ENCODE measurements around the gene GRM1.

GRM1 gene

GRCh38 chr6:146367061-146367460 is 338.2 kb downstream of the GRM1 start:
- DNase-seq (ENCODE audit: low read depth in 2 of 2), result no peak

DNA sequence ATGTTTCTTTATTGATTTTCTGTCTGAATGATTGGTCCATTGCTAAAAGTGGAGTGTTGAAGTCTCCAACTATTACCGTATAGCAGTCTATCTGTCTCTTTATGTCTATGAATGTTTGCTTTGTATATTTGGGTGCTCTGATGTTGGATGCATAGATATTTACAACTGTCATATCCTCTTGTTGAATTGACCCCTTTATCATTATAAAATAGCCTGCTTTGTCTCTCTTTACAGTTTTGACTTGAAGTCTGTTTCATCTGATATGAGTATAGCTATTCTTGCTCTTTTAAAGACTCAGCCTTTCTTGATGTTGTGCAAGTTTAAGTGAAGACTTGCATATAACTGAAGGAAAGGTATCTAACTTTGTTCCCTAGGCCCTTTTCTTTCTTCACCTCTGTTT is 341.0 kb downstream of the GRM1 start:
- no peak for DNase-seq (ENCODE audit: low read depth in 2 of 2)

DNA sequence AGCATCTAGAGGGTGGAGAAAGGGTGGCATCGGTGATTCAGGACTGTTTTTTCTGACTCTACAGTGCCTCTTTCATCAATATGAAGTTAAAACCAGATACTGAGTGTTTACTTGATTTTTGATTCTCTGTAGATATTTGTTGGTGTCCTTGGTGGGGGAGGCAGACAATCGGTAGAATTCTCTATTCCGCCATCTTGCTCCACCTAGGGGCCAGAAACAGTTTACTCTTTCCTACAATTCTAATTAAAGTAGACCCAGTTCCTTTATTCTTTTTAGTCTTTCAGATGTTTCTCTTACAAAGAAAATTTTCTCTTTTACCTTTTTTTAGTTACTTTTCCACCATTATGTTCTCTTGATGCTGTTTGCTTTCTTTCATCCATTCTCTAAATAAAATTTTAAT is 352.6 kb downstream of the GRM1 start:
- no peak for DNase-seq (ENCODE audit: low read depth in 2 of 2)

DNA sequence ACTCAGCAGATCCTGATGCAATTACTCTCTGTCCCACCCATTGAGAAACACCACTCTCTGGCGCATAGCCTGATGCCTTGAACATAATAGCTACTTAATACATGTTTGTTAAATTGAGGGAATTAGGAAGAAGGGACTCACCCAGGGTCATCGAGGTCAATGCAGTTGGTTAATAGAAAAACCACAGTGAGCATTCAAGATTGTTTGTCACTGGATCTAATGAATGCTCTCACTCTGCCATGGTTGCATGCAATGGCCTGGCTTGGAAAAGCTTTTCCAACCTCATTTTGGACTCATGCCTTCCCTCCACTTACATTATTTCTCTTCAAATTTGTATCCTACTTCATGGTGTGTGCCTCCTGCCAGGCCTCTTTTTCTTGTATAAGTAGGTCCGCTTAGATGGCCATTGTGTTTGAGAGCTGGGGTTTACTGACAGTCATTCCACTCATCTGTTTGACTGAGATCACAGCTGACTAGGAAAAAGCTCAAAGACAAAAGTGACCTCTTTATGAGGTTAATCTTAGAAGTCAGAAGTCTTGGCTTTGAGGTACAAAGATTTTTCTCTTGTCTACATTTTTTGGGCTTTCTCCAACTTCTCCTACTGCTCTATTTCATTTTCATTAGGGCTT is 360.0 kb downstream of the GRM1 start:
- DNase-seq (ENCODE audit: low read depth in 2 of 2), result no peak

- DNase-seq (ENCODE audit: low read depth in 2 of 2), result no peak
Observed at GRCh38 chr6:146389740-146390139, 360.9 kb downstream of the GRM1 start.

DNA sequence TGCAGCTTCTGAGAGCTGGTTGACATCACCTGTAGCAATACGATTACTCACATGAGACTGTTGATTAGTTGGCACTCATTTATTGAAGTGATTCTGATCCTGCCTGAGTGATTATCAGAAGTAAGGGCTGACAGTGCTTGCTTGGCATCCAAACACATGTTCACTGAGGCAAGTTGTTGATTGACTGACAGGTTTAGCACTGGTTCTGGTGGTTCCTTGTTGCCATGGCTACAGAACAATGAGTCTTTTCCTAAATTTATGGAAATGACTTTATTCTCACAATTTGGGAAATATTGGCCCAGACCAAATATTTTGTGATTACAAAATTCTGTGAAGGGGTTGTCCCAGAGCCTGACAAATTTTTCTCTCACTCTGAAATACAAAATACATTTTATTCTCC is 368.8 kb downstream of the GRM1 start:
- DNase-seq (ENCODE audit: low read depth in 2 of 2), result no peak

- DNase-seq (ENCODE audit: low read depth in 2 of 2), result no peak
Observed at GRCh38 chr6:146402476-146402875, 373.6 kb downstream of the GRM1 start.

DNA sequence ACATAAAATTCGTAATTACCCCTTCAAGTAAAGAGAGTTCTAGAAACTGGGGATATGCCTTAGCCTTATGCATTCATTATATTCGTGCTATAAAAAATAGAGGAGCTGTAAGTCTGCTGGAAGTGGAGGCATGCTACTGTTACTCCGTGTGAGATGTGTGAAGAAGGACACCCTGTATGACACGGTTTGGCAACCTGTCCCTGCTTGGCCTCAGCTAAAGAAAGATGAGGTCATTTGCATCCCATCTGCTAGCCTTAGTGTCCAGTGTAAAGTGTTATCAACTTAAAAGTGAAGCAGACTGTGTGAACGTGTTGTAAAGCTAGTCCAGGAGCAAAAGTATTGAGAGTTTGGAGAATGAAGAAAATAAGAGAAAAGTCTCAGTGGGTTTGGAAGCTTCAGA is 379.7 kb downstream of the GRM1 start:
- no peak for DNase-seq (ENCODE audit: low read depth in 2 of 2)

DNA sequence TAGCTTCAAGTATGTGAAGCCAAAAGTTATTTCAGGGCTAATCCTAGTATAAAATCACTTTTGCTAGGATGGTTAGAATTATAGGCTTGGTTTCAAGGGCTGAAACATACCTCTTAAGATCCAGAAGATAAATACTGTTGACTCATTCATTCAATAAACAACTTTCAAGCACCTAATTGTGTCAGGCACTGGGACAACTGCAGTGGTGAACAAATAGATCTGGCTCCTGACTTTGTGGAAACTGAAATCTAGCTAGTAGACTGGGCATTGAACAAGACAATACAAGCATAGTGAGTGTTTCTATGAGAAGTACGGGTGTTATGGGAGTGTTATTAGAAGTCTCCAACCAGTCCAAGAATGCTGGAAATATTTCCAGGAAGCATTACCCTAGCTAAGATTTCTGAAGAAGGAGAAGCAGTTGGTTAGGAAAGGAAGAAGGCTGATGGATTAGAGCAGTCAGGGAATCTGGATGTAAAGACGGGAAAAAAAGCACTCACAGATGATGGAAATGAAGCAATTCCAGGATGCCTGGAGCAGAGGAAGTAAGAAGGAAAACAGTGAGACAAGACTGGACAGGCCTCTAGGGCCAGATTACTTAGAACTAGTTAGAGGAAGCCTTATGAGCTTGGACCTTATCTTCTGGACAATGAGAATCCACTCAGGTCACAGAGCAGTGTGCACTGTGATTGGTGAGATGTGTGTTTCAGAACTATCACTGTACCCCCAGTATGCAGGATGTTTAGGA is 382.2 kb downstream of the GRM1 start:
- no peak for DNase-seq (ENCODE audit: low read depth in 2 of 2)

DNA sequence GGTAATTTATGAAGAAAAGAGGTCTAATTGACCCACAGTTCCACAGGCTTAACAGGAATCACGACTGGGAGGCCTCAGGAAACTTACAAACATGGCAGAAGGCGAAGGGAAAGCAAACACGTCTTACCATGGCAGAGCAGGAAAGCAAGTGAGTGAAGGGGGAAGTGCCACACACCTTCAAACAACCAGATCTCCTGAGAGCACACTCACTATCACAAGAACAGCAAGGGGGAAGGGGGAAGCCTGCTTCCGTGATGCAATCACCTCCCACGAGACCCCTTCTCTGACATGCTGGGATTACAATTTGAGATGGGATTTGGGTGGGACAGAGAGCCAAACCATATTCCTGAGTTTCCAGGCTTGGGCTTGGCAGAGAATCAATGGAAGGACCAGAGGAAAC is 390.7 kb downstream of the GRM1 start:
- DNase-seq (ENCODE audit: low read depth in 2 of 2), result no peak

DNA sequence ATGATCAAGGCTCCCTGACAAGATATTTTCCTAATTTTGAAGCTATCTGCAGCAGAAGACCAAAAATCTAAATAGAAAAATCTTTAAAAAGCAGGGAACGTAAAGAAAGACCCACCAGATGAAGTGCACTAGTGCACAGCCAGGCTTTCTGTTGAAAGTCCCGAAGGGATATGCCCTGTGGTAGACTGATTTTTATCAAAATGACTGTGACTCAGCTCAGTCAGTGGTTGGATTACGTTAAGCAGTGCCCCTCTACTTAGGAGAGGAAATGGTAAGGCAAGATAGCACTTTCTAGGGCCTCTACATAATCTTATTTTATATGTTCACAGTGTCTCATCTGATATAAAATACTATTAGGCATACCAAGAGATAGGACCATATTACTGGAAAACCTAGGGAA is 391.4 kb downstream of the GRM1 start:
- no peak for DNase-seq (ENCODE audit: low read depth in 2 of 2)

DNA sequence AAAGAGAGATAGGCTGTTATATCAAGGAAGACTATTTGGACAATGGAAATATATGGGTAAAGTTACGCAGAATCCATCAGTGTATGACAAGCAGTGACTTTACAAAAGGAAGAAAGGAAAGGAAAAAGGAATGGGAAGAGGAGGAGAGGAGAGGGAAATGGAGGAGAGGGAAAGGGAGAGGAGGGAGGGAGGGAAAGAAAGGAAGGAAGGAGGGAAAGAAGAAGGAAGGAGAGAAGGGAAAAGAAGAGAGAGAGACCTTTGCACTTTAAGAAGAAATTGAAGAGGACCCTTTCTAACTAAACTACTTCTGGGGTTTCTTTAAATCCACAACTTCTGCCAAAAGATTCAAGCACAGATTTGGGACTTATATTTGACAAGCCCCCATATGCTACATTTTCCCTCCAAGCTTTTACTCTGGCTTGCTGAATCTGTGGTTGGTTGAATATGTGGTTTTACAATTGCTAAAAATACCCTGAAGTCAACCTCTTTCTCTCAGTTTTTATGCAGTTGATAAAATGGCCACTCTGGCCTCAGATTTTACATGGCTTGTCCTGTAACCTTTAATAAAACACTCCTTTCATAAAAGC is 394.0 kb downstream of the GRM1 start:
- no peak for DNase-seq (ENCODE audit: low read depth in 2 of 2)

DNA sequence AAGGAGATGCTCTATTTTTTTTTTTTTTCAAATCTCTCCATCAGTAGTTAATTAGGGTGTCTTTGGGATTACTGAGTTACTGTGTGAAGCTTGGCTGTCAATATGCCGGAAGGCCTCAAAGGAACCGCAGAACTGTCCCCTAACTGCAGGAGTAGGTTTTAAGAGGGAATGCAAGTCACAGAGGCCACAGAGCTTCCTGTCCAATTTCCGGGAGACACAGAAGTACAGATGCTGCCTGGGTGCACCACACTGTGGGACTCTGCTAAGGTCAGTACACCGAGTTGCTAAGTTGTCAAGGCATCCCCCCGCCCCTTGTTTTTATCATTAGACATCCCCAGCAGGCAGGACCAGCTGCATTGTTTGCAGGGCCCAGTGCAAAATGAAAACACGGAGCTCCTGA is 394.6 kb downstream of the GRM1 start:
- DNase-seq (ENCODE audit: low read depth in 2 of 2), result no peak

GRCh38 chr6:146426516-146426915 is 397.7 kb downstream of the GRM1 start:
- no peak for DNase-seq (ENCODE audit: low read depth in 2 of 2)

DNA sequence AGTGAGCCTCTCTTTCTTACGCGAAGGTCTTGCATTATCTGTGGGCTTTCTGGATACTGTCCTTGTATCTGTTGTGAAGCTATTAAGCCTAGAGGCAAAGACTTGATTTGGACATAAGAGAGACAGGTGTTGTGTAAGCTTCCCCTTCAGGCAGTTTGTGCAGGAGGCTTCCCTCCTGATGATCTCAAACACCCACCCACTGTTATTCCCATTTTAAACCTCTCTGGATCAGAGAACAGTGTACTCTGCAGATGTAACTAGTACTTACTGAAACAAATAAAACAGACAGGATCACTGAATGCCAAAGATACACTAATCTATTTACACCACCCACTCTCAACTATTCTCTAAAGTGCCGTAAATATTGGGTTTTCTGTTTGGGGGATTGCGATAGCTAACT is 401.0 kb downstream of the GRM1 start:
- DNase-seq (ENCODE audit: low read depth in 2 of 2), result no peak

- no peak for DNase-seq (ENCODE audit: low read depth in 2 of 2)
Observed at GRCh38 chr6:146433881-146434731, 405.2 kb downstream of the GRM1 start.

- no peak for DNase-seq (ENCODE audit: low read depth in 2 of 2)
Observed at GRCh38 chr6:146434732-146435390, 406.0 kb downstream of the GRM1 start.

- DNase-seq (ENCODE audit: low read depth in 2 of 2), result no peak
Observed at GRCh38 chr6:146441907-146442306, 413.0 kb downstream of the GRM1 start.

DNA sequence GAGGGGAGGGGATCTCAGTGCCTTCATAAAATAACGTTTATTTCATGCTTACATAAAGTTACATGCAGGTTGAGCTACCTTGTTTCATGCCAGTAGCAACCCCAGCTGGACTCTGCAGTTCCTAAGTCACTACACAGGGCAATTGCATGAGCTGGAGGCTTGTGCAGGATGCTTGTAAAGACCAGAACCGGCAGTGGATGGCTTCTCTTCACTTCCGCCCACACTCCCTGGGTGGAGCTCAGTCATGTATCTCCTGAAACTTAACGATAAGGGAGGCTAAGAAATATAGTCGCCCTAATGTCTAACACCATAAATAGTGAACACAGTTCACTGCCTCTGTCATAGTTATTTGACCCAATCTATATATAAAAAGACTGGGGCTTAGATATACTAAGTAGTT is 415.3 kb downstream of the GRM1 start:
- no peak for DNase-seq (ENCODE audit: low read depth in 2 of 2)

DNA sequence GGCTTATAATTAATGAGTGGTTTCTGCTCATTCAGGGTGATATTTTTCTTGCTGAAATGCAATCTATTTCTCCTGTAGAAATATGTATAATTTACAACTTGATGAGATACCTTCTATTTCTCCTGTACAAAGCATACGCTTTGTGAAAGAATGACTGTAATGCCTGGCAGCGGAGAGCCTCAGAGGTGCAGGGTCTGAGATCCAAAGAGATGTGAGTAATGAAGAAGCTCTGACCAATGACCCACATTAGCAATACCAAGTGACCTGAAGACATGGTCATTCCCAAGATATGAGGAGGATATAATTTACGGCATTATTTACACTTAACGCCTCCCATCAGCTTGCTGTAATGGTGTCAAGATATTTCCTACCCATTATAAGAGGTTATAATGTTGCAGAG is 416.4 kb downstream of the GRM1 start:
- no peak for DNase-seq (ENCODE audit: low read depth in 2 of 2)

DNA sequence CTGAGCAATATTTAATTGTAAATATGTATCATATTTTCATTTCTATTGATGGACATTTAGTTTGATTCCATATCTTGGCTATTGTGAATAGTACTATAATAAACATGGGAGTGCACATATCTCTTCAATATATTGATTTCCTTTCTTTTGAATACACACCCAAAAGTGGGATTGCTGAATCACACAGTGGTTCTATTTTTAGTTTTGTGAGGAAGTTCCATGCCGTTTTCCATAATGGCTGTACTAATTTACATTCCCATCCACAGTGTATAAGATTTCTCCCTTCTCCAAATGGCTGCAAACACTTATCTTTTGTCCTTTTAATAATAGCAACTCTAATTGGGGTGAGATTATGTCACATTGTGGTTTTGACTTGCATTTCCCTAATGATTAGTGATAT is 428.0 kb downstream of the GRM1 start:
- DNase-seq (ENCODE audit: low read depth in 2 of 2), result no peak

DNA sequence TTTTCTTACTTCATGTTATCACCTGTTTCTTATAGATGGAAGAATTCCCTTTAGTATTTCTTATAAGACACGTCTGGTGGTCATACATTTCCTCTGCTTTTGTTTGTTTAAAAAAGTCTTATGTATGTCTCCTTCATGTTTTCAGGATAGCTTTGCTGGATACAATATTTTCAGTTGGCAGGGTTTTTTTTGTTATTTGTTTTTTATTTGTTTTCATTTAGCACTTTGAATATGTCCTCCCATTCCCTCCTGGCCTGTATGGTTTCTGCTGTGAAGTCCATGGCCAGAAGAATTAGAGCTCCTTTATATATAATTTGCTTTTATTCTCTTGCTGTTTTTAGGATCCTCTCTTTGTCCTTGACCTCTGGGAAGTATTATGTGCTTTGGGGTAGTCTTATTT is 432.1 kb downstream of the GRM1 start:
- DNase-seq (ENCODE audit: low read depth in 2 of 2), result no peak

Data from fibroblast of skin of left biceps (primary cell).